Measurements from ENCODE around the gene CAB39.
"Not testable (repeated sequence)": the region's sequence is repeated elsewhere in the genome, so short reads cannot be mapped to it uniquely, and the experiment has no call there.

Gene CAB39

DNA sequence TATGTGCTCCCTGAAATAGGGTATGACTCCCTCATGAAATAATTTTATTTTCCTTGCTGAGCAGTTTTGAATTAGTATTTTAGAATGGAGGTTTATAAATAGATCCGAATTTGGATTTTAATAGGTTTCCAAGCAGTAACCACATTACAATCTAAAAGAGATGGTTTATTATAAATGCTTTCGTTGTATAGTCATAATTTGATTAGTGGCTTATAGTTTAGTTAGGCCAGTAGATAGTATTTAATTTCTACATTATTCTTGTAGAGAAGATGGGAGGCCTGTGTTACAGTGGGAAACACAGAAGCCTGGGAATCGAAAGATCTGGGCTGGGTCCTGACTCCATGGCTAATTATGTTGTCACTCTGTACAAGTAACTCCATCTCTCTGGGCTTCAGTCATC is 6.7 kb downstream of the CAB39 start:
- Mint-ChIP-seq H3K36me3 (peaks cover 10% of the 10 kb centered on the region), H3K4me3 (no peak overlapping the region), H3K27ac (no peak overlapping the region), H3K9me3 (no peaks in the 10 kb centered on the region), H3K4me1 (peaks cover 80% of the 10 kb centered on the region), H3K27me3 (no peaks in the 10 kb centered on the region)

DNA sequence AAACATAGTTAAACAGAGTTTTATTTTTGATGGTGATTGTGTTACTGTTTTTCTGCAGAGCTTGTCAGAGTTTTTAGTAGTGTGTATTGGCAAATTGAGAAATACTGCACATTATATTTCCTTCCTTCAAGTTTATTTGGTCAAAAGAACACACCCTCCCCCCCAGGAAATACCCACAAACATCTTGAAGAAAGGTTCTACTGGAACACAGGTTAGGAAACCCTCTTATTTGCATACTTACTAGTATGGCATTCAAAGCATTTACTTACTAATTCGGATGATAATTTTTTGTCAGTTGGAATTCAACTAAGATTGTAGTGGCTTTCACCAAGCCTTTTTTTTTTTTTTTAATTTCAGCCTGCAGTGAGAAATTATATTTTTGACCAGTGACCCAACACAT is 9.1 kb downstream of the CAB39 start:
- Mint-ChIP-seq H3K27ac (peak overlapping the region; percentile 43), H3K36me3 (peaks cover 7% of the 10 kb centered on the region), H3K4me3 (peak overlapping the region; percentile 71), H3K9me3 (no peaks in the 10 kb centered on the region), H3K4me1 (peaks cover 84% of the 10 kb centered on the region), H3K27me3 (no peaks in the 10 kb centered on the region)

DNA sequence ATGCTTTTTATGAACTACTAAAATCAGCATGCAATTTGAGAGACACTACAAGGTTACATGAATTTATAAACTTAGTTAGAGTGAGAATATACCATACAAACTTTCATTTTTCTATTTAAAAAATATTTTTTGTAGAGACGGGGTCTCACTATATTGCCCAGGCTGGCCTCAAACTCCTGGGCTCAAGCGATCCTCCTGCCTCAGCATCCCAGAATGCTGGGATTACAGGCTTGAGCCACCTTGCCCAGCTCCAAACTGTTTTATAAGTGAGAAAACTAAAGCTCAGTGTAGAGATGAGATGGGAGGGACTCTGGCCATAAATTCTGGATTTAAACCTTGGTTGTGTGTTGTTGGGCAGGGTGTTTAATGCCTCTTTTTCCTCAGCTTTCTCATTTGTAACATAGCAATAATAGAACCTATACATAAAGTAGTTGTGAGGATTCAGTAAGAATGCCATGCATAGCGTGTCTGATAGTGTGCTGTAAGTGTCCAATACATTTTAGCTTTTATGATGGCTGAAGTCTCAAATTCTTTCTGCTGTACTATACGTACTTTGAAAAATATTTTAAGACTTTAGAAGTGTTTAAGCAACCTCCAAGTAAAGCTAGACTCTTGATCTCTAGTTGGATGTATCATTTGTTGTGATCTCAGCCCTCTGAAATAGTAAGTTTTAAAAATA is 9.7 kb downstream of the CAB39 start:
- Mint-ChIP-seq H3K36me3 (peaks cover 5% of the 10 kb centered on the region), H3K4me1 (peaks cover 84% of the 10 kb centered on the region), H3K27me3 (no peaks in the 10 kb centered on the region)

DNA sequence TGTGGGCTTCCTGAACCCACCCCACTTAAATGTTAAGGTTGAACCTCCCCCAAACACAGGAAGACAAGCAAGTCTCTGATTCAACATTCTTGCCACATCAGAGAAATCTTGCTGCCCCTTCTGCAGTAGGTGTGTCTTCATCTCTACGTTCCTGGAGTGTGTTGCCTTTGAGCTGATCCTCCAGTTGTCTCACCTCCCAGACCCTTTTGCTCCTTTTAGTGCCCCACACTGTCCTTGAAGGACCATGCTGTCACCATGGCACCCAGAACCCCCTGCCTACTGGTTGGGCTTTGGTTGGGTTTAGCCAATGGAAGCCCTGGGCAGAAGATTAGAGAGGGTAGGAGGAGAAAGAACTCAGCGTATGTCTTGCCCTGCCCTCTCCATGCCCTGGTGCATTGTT is 10.7 kb downstream of the CAB39 start:
- Mint-ChIP-seq H3K27ac (peak overlapping the region; percentile 89), H3K27me3 (no peaks in the 10 kb centered on the region), H3K9me3 (no peaks in the 10 kb centered on the region), H3K36me3 (peaks cover 5% of the 10 kb centered on the region), H3K4me3 (peak overlapping the region; percentile 86), H3K4me1 (peaks cover 75% of the 10 kb centered on the region)

More for the DNA sequence above, 9.7 kb downstream of the CAB39 start:
- H3K9me3 Mint-ChIP-seq = no peaks in the 10 kb centered on the region
- H3K27ac Mint-ChIP-seq = peak overlapping the region; percentile 83
- H3K4me3 Mint-ChIP-seq = peak overlapping the region; percentile 58

DNA sequence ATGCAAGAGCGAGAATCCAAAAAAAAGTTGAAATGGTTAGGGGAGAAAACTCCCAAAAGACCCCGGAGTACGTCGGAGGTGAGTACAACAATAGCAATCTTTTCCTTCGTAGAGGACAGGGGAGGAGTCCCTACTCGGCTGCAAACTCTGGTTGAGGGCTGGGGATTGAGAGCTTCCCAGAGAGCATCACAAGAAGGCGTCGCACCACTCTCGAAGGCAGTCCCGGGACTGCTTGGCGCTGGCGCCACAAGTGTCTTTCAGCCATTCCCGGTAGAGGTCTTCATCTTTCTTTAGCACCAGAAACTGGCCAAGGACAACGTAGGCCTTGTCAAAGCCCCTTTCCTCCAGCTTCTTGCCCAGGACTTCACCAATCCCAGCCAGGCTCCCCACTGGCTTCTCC is 12.3 kb downstream of the CAB39 start:
- H3K4me1 Mint-ChIP-seq = peaks cover 74% of the 10 kb centered on the region
- peak overlapping the region; percentile 76 for H3K27ac Mint-ChIP-seq
- H3K4me3 Mint-ChIP-seq, H3K9me3 Mint-ChIP-seq, H3K36me3 Mint-ChIP-seq, H3K27me3 Mint-ChIP-seq: not testable (repeated sequence)

DNA sequence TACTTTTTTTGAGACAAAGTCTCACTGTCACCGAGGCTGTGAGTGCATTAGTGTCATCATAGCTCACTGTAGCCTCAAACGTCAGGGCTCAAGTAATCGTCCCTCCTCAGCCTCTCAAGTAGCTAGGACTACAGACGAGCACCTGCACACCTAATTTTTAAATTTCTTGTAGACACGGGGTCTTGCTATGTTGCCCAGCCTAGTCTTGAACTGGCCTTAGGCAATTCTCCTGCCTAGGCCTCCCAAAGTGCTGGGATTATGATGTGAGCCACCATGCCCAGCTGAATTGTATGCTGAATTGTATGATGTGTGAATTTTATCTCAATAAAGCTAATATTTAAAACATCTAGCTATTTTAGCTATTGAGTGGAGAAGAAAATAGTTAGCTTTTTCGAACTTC is 18.9 kb downstream of the CAB39 start:
- Mint-ChIP-seq H3K9me3 (no peaks in the 10 kb centered on the region), H3K4me3 (no peak overlapping the region), H3K27me3 (no peaks in the 10 kb centered on the region), H3K36me3 (peaks cover 11% of the 10 kb centered on the region), H3K4me1 (peaks cover 78% of the 10 kb centered on the region), H3K27ac (no peak overlapping the region)

DNA sequence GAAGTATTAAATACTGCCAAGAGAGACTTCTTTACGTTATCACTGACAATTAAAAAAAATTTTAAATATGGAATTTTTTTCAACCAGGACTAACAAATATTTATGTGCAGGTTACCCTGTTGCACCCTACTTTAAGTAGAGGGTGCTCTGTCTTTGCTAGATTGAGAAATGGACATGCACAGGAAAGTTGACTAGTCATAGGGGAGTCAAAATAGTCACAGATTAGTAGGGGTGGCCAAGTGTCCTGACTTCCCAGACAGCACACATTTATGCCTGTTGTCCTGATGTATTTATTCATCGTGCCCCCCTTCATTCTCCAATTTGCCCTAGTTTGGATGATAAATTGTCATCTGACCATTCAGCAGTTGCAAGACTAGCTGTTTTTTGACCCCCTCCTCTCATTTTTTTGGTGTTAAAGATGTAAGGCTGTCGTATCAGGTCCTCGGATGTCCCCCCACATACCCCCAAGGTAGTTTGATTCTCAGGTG is 20.3 kb downstream of the CAB39 start:
- peaks cover 11% of the 10 kb centered on the region for H3K36me3 Mint-ChIP-seq
- H3K9me3 Mint-ChIP-seq = no peaks in the 10 kb centered on the region
- peak overlapping the region; percentile 47 for H3K4me3 Mint-ChIP-seq
- no peaks in the 10 kb centered on the region for H3K27me3 Mint-ChIP-seq
- peaks cover 82% of the 10 kb centered on the region for H3K4me1 Mint-ChIP-seq
- H3K27ac Mint-ChIP-seq = no peak overlapping the region

DNA sequence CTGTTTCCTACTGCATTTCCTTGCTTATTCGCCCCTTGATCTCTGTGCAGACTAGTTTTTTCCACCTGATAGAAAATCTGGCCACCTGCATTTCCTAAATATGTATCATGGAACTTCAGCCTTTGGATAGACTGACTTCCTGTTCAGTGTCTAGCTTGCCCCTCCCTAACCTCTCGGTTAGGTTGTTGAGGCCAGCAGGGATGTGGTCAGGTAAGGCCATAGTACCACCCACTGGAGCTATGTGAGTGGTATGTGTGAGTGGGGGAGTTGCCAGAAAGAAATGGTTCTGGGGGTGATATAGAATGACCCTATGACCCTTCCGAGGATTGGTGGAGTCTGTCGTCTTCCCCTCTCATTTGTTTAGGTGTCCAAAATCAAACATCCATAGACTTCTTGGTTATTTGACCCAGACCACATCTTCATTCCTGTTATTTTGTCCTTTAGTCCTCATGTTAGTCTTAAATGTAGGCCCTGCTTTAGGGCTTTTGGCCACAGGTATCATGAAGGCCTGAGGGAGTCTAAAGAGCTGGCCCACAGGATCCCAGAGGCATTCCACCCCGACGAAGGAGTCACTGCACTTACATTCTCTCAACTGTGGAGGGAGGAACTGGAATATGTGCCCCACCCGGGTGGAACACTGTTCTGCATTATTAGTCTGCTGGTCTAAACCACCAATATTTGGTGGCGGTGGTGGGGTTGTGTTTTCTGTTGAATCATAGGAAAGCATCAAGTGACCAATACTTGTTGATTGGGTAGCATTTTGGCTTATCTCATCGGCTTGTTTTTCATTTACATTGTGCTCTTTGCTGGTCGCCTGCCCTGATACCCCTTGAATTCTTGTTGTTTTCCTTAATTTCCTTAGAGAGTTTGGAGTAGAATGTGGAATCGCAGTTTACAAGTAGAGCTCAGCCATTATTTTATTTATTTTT is 21.9 kb downstream of the CAB39 start:
- peak overlapping the region; percentile 41 for H3K27ac Mint-ChIP-seq

DNA sequence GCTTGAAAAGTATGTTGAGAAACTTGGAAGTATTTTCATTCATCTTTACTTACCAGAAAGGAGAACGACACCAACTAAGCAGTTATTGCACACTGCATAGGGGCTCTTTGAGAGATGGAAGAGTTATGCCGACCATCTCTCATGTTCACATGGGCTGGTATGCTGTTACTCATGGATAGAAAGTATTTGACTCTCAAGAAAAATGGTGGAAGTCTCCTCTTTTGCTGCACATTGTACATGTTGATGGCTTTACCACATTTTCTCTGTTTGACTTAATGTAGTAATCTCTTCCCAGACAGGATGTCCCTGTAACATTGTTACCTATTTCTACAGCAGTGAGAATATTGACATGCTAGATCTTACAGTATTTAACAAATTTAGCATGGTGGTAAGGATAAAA is 23.2 kb downstream of the CAB39 start:
- Mint-ChIP-seq H3K4me1 (peaks cover 88% of the 10 kb centered on the region), H3K27ac (peak overlapping the region; percentile 59), H3K4me3 (peak overlapping the region; percentile 43), H3K27me3 (no peaks in the 10 kb centered on the region), H3K9me3 (no peaks in the 10 kb centered on the region), H3K36me3 (peaks cover 10% of the 10 kb centered on the region)

More for the DNA sequence above, 21.9 kb downstream of the CAB39 start:
- Mint-ChIP-seq H3K27me3 (no peaks in the 10 kb centered on the region), H3K4me3 (no peak overlapping the region), H3K36me3 (peaks cover 7% of the 10 kb centered on the region), H3K4me1 (peaks cover 85% of the 10 kb centered on the region), H3K9me3 (no peaks in the 10 kb centered on the region)

DNA sequence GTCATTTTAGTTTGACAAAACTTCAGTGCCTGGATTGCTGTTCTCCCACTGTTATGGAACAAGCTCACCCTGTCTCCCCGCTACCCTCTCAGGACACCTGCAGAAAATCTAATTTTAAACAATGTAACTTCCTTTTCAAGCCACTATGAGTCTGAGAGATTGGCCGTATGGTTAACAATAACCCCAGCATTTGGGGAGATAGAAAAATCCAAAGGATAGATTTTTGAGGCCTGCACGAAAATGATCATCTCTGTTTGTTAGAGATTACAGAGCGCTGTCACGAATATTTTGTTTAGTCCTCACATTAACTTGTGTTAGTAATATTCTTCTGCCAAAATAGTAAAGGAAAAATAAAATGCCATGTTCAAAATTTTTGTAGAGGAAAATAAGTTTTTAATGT is 24.7 kb downstream of the CAB39 start:
- peaks cover 82% of the 10 kb centered on the region for H3K4me1 Mint-ChIP-seq
- no peaks in the 10 kb centered on the region for H3K9me3 Mint-ChIP-seq
- H3K36me3 Mint-ChIP-seq = peaks cover 9% of the 10 kb centered on the region
- no peak overlapping the region for H3K27ac Mint-ChIP-seq
- H3K27me3 Mint-ChIP-seq = no peaks in the 10 kb centered on the region
- H3K4me3 Mint-ChIP-seq = no peak overlapping the region

DNA sequence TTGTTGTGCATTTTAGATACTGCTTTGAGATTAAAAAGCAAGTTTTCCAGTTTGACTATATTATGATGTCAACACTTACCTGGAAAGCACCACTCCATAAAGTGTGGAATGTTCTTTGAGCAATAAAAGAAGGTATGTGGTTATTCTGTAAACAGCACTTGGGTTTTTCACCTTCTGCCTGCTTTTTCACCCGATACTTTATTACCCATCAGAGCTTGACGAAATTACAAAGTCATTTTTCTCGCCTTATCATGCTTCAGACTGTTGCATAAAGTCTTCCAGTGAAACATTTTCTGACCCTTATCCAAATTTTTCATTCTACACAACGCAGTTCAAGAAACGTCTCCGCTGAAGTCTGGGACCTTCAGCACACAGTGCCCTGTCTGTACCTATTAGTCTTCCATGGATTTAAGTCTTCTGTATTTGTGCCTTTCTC is 25.2 kb downstream of the CAB39 start:
- Mint-ChIP-seq H3K27ac (peak overlapping the region; percentile 8), H3K36me3 (peaks cover 6% of the 10 kb centered on the region), H3K4me3 (peak overlapping the region; percentile 0), H3K9me3 (no peaks in the 10 kb centered on the region), H3K27me3 (no peaks in the 10 kb centered on the region), H3K4me1 (peaks cover 82% of the 10 kb centered on the region)

DNA sequence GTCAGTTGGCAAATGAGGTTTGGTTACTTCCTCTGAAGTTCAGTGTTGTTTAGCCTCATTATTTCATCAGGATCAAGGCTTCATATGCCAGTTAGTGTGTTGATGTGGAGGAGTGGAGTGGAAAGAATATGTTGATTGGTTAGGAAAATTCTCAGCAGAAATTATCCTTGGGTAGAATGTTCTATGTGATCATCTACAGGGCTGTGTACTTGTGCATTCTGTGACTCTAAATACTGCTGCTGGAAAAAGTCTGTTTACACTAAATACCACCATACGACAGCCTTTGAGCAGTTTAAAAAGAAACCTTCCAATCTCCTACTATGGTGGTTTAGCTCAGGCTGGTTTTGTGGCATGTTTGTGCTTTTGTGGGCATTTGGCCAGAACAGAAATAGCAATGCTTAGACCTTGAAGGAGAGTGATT is 25.8 kb downstream of the CAB39 start:
- Mint-ChIP-seq H3K4me1 (peaks cover 81% of the 10 kb centered on the region), H3K4me3 (peak overlapping the region; percentile 37), H3K36me3 (peaks cover 9% of the 10 kb centered on the region), H3K9me3 (no peaks in the 10 kb centered on the region), H3K27me3 (no peaks in the 10 kb centered on the region), H3K27ac (peak overlapping the region; percentile 84)

DNA sequence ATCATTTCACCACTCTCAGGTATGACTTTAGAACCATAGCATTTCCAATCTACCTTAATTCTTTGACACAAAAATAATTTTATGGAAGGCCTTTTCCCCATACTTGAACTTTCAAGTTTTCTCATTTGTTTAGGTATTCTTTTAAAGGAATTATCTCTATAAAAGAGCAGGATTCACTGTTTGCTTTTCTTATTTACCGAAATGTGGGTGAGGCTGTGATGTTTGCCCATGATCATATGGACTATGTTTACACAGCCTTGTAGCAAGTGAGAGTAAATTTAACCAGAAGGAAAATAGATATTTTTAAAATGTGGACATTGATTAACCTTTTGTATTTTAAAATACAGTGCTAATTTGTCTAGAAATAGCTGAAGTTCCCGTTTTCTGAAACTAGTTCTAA is 26.3 kb downstream of the CAB39 start:
- peaks cover 79% of the 10 kb centered on the region for H3K4me1 Mint-ChIP-seq
- peaks cover 7% of the 10 kb centered on the region for H3K36me3 Mint-ChIP-seq
- H3K27me3 Mint-ChIP-seq = no peaks in the 10 kb centered on the region
- H3K27ac Mint-ChIP-seq = peak overlapping the region; percentile 84
- no peaks in the 10 kb centered on the region for H3K9me3 Mint-ChIP-seq
- H3K4me3 Mint-ChIP-seq = peak overlapping the region; percentile 37

DNA sequence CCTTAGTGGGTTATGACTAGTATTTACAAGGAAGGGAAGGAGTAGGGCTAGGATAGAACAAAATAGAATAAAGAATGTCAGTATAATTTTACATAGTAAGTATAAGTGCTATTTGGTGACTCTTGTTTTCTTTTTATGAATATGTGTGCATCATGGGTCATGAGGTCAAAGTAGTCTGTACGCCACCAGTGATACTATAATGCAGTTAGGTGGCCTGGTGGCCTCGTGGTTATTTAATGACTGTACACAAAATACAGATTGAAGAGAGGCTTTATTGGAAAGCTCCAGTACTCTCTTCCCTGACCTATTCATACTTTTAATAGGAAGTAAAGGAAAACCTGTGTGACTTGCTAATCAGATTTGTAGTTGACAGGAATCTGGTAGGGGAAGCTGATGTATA is 27.3 kb downstream of the CAB39 start:
- no peaks in the 10 kb centered on the region for H3K27me3 Mint-ChIP-seq
- peaks cover 69% of the 10 kb centered on the region for H3K4me1 Mint-ChIP-seq
- H3K27ac Mint-ChIP-seq = peak overlapping the region; percentile 19
- H3K4me3 Mint-ChIP-seq = no peak overlapping the region
- peaks cover 7% of the 10 kb centered on the region for H3K36me3 Mint-ChIP-seq
- H3K9me3 Mint-ChIP-seq = no peaks in the 10 kb centered on the region

DNA sequence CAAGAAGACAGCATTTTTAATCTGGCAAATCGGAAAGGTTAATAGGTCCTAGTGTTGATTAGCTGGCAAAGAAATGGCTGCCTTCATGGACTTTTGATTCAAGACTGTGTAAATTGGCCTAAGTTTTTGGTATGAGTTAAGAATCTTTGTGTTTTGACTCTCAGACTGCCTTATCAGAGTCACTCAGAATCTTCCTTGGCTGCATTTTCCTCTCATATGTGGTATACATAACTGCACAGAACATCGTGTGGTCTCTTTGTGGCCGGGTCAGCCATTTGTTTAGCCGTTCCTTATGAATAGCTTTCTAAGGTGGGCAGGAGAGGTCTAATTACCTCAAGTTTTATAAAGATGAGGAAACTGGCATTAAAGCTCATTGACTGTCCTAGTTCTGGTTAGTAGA is 30.1 kb downstream of the CAB39 start:
- Mint-ChIP-seq H3K36me3 (peaks cover 12% of the 10 kb centered on the region), H3K9me3 (no peaks in the 10 kb centered on the region), H3K27me3 (no peaks in the 10 kb centered on the region), H3K4me3 (no peak overlapping the region), H3K27ac (peak overlapping the region; percentile 63), H3K4me1 (peaks cover 70% of the 10 kb centered on the region)

DNA sequence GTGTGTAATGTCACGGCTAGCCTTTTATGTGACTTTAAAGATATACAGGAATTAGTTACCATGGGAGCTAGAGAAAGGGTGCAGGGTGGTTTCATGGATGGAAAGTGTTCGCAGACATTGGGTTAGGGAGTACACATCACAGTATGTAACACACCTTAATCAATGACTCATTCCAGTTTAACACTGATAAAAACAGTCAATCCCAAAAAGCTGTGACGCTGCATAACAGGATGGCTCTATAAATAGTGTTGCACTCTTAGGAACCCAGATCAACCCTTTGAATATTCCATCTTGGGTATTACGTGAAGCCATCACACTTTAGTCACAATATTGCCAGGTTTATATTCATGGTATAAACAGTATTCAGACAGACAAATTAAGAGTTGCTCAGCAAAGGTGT is 33.6 kb downstream of the CAB39 start:
- Mint-ChIP-seq H3K4me3 (no peak overlapping the region), H3K27me3 (no peaks in the 10 kb centered on the region), H3K27ac (no peak overlapping the region), H3K9me3 (no peaks in the 10 kb centered on the region), H3K36me3 (peaks cover 16% of the 10 kb centered on the region), H3K4me1 (peaks cover 67% of the 10 kb centered on the region)

Data from activated naive CD4-positive, alpha-beta T cell treated with anti-CD3 and anti-CD28 coated beads, Interleukin-2, amount 50 U/mL, for 24 hours (primary cell).